ENCODE data around the gene GSAP. TPM values are rescaled to one million over a fixed set of nuclear protein-coding genes. Genes with fewer than 3 reads are reported as not detected.

GSAP gene
- total RNA-seq, 1 experiment from 2014 or later: 25.7 TPM

GRCh38 chr7:77420986-77421672, 5.0 kb upstream of the GSAP start:
- ChIA-PET CTCF (no interaction called here), POLR2A (no interaction called here)
- H3K36me3 ChIP-seq (ENCODE audit: control insufficient read depth, insufficient read depth, low read length): no peaks in the 10 kb centered on the region
- Mint-ChIP-seq H3K36me3 (ENCODE audit: insufficient read depth, unreplicated experiment) (no peaks in the 10 kb centered on the region), H3K27ac (ENCODE audit: unreplicated experiment) (no peak overlapping the region), H3K4me1 (ENCODE audit: low read depth, unreplicated experiment) (peaks cover 13% of the 10 kb centered on the region), H3K4me3 (ENCODE audit: unreplicated experiment) (no peak overlapping the region), H3K9me3 (ENCODE audit: unreplicated experiment) (no peaks in the 10 kb centered on the region), H3K27me3 (ENCODE audit: insufficient read depth, unreplicated experiment) (no peaks in the 10 kb centered on the region)
- DNase-seq: no peak
- no peaks in the 10 kb centered on the region for H3K27me3 ChIP-seq (replicated peaks; ENCODE audit: control insufficient read depth, insufficient read depth, low read length)
- TF ChIP-seq, protein P1, sequence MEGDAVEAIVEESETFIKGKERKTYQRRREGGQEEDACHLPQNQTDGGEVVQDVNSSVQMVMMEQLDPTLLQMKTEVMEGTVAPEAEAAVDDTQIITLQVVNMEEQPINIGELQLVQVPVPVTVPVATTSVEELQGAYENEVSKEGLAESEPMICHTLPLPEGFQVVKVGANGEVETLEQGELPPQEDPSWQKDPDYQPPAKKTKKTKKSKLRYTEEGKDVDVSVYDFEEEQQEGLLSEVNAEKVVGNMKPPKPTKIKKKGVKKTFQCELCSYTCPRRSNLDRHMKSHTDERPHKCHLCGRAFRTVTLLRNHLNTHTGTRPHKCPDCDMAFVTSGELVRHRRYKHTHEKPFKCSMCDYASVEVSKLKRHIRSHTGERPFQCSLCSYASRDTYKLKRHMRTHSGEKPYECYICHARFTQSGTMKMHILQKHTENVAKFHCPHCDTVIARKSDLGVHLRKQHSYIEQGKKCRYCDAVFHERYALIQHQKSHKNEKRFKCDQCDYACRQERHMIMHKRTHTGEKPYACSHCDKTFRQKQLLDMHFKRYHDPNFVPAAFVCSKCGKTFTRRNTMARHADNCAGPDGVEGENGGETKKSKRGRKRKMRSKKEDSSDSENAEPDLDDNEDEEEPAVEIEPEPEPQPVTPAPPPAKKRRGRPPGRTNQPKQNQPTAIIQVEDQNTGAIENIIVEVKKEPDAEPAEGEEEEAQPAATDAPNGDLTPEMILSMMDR (IDR thresholded peaks at IDR 0.05; ENCODE audit: insufficient read depth in 1 of 2, low read depth in 1 of 2, low read length in 1 of 2, severe bottlenecking in 1 of 2, unreplicated experiment in 1 of 2): no peak
- peaks cover 30% of the 10 kb centered on the region for H3K4me1 ChIP-seq
- no peak overlapping the region for H3K4me3 ChIP-seq (ENCODE audit: low read depth, low read length)
- H3K9me3 ChIP-seq: no peaks in the 10 kb centered on the region
- BruUV-seq (replicated peaks): no TSS peak
- intact Hi-C loops (cut with micrococcal nuclease; ENCODE audit: unreplicated experiment): no loop called here

DNA sequence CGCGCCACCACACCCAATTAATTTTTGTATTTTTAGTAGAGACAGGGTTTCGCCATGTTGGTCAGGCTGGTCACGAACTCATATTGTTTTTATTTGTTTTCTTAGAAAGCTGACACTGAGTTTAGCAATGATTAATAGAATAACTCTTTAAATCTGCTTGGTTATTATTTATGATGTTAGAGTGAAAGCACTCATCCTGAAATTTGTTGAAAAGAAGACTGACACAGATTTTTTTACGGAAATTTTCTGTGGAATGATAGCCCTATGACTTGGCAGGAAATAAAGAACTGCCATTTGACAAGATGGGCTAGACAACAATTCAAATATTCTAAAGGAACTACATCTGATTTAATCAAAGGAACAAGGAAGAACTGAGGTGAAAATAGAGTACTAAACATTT, 4.3 kb upstream of the GSAP start:
- no peaks in the 10 kb centered on the region for H3K36me3 Mint-ChIP-seq (ENCODE audit: insufficient read depth, unreplicated experiment)
- intact Hi-C loops (cut with micrococcal nuclease; ENCODE audit: unreplicated experiment): no loop called here
- BruUV-seq (replicated peaks): no TSS peak

DNA sequence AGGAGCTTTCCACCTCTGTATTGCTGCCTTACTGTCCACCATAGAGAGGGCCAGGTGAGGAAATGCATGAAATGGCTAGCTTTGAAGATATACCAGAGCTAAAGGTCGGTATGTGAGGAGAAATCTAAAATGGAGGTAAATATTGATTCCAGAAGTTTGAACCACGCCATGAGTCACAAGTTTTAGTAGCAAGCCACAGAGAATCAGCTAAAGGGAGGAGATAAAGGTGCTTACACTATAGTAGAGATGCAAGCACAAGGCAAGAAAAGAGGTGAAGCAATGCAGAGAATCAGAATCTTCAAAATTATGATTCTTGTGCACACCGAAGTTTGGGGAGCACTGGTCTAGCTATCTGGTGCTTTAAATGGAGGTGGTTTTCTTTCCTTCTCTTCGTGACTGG, 3.0 kb upstream of the GSAP start:
- H3K4me1 Mint-ChIP-seq (ENCODE audit: low read depth, unreplicated experiment): peaks cover 13% of the 10 kb centered on the region
- intact Hi-C loops (cut with micrococcal nuclease; ENCODE audit: unreplicated experiment): loop anchor here (5.0 kb wide), 1 partner anchor 52 kb away; no protein-coding TSS in a partner anchor
- no peaks in the 10 kb centered on the region for H3K27me3 Mint-ChIP-seq (ENCODE audit: insufficient read depth, unreplicated experiment)
- no peaks in the 10 kb centered on the region for H3K36me3 ChIP-seq (ENCODE audit: control insufficient read depth, insufficient read depth, low read length)
- no peaks in the 10 kb centered on the region for H3K27me3 ChIP-seq (replicated peaks; ENCODE audit: control insufficient read depth, insufficient read depth, low read length)
- no peaks in the 10 kb centered on the region for H3K36me3 Mint-ChIP-seq (ENCODE audit: insufficient read depth, unreplicated experiment)
- H3K27ac Mint-ChIP-seq (ENCODE audit: unreplicated experiment): no peak overlapping the region
- no peak for DNase-seq
- ChIA-PET POLR2A (interaction anchor here (0.9 kb wide), 1 partner anchor 38 kb away, joined by 3 read pairs; no protein-coding TSS in a partner anchor), CTCF (no interaction called here)
- peaks cover 20% of the 10 kb centered on the region; the same call in 1 of the 2 replicates for H3K4me1 ChIP-seq
- no peaks in the 10 kb centered on the region for H3K9me3 Mint-ChIP-seq (ENCODE audit: unreplicated experiment)
- TF ChIP-seq, protein P1 (IDR thresholded peaks at IDR 0.05; ENCODE audit: insufficient read depth in 1 of 2, low read depth in 1 of 2, low read length in 1 of 2, severe bottlenecking in 1 of 2, unreplicated experiment in 1 of 2): no peak
- H3K9me3 ChIP-seq: no peaks in the 10 kb centered on the region
- BruUV-seq (replicated peaks): no TSS peak
- no peak overlapping the region for H3K4me3 ChIP-seq (ENCODE audit: low read depth, low read length)
- no peak overlapping the region for H3K4me3 Mint-ChIP-seq (ENCODE audit: unreplicated experiment)

More for the DNA sequence above, 4.3 kb upstream of the GSAP start:
- no peaks in the 10 kb centered on the region for H3K27me3 Mint-ChIP-seq (ENCODE audit: insufficient read depth, unreplicated experiment)
- TF ChIP-seq, protein P1 (IDR thresholded peaks at IDR 0.05; ENCODE audit: insufficient read depth in 1 of 2, low read depth in 1 of 2, low read length in 1 of 2, severe bottlenecking in 1 of 2, unreplicated experiment in 1 of 2): no peak
- H3K27ac Mint-ChIP-seq (ENCODE audit: unreplicated experiment): no peak overlapping the region
- no peak for DNase-seq
- peaks cover 13% of the 10 kb centered on the region for H3K4me1 Mint-ChIP-seq (ENCODE audit: low read depth, unreplicated experiment)
- H3K9me3 ChIP-seq: no peaks in the 10 kb centered on the region
- no peak overlapping the region for H3K4me3 ChIP-seq (ENCODE audit: low read depth, low read length)
- H3K4me3 Mint-ChIP-seq (ENCODE audit: unreplicated experiment): no peak overlapping the region
- CTCF ChIA-PET: no interaction called here
- H3K27me3 ChIP-seq (replicated peaks; ENCODE audit: control insufficient read depth, insufficient read depth, low read length): no peaks in the 10 kb centered on the region
- H3K36me3 ChIP-seq (ENCODE audit: control insufficient read depth, insufficient read depth, low read length): no peaks in the 10 kb centered on the region
- POLR2A ChIA-PET: no interaction called here
- no peaks in the 10 kb centered on the region for H3K9me3 Mint-ChIP-seq (ENCODE audit: unreplicated experiment)
- peaks cover 25% of the 10 kb centered on the region; the same call in 1 of the 2 replicates for H3K4me1 ChIP-seq

Measured in Caco-2 (cell line).